Keratinocyte (primary cell): ENCODE data around the gene PTPRT. TPM values are rescaled to one million over a fixed set of nuclear protein-coding genes. Genes with fewer than 3 reads are reported as not detected.

Source experiments
- DNase-seq: peaks from one replicate; pipeline ENCODE4 v3.0.0-alpha.2; 2011; ENCODE audit warnings: low read depth, missing footprints, low spot score
- FAIRE-seq: peaks from 2 replicates; lab custom pipeline; 2011; peaks lifted over from hg19 to GRCh38; lab: Jason Lieb, UNC
- H2AFZ ChIP-seq: 2 replicates; pipeline ENCODE4 v1.6.0; 2012; ENCODE audit warnings: low read length, control low read depth, inconsistent platforms; ENCODE audit not compliant: control insufficient read depth
- H3K27ac ChIP-seq: 2 replicates; pipeline ENCODE4 v1.5.1; 2011; ENCODE audit warnings: low read length; ENCODE audit not compliant: control insufficient read depth, insufficient read depth
- H3K27me3 ChIP-seq: 3 replicates; pipeline ENCODE4 v1.6.0; 2011; ENCODE audit warnings: low read length; ENCODE audit not compliant: control insufficient read depth, insufficient read depth; ENCODE audit errors: extremely low read depth
- H3K36me3 ChIP-seq, 2 experiments: 2 replicates in 1 of 2; 3 replicates in 1 of 2; pipeline ENCODE4 v1.5.1; 2011; ENCODE audit warnings: low read length in 2 of 2, mild to moderate bottlenecking in 1 of 2; ENCODE audit not compliant: control insufficient read depth in 2 of 2, insufficient read depth in 2 of 2; ENCODE audit errors: extremely low read depth in 1 of 2
- H3K4me1 ChIP-seq: 3 replicates; pipeline ENCODE4 v1.5.1; 2011; ENCODE audit warnings: low read length; ENCODE audit not compliant: control insufficient read depth, insufficient read depth; ENCODE audit errors: extremely low read depth
- H3K4me2 ChIP-seq: 3 replicates; pipeline ENCODE4 v1.6.0; 2011; ENCODE audit warnings: low read depth, low read length; ENCODE audit not compliant: control insufficient read depth, insufficient read depth; ENCODE audit errors: extremely low read depth
- H3K4me3 ChIP-seq, 3 experiments: fragments of 200-600 bp in 1 of 3; sonication (generic) in 1 of 3; 2 replicates in 2 of 3; 3 replicates in 1 of 3; pipeline ENCODE4 v1.5.1; 2011 to 2016; ENCODE audit warnings: low read length in 3 of 3, mild to moderate bottlenecking in 3 of 3, control low read depth in 2 of 3, inconsistent platforms in 1 of 3, low read depth in 1 of 3, mixed read lengths in 1 of 3, mixed run types in 1 of 3, moderate library complexity in 1 of 3; ENCODE audit not compliant: control insufficient read depth in 2 of 3, insufficient read depth in 2 of 3; ENCODE audit errors: extremely low read depth in 1 of 3
- H3K79me2 ChIP-seq: 2 replicates; pipeline ENCODE4 v1.6.0; 2012; ENCODE audit warnings: low read length; ENCODE audit not compliant: control insufficient read depth, insufficient read depth
- H3K9ac ChIP-seq: 3 replicates; pipeline ENCODE4 v1.6.0; 2011; ENCODE audit warnings: low read length; ENCODE audit not compliant: control insufficient read depth, insufficient read depth; ENCODE audit errors: extremely low read depth
- H3K9me1 ChIP-seq: 3 replicates; pipeline ENCODE4 v1.6.0; 2011; ENCODE audit warnings: low read length; ENCODE audit not compliant: control insufficient read depth, insufficient read depth; ENCODE audit errors: extremely low read depth
- H3K9me3 ChIP-seq: 2 replicates; pipeline ENCODE4 v1.5.1; 2012; ENCODE audit warnings: low read depth, low read length; ENCODE audit not compliant: control insufficient read depth
- H4K20me1 ChIP-seq: 3 replicates; pipeline ENCODE4 v1.6.0; 2011; ENCODE audit warnings: low read length; ENCODE audit not compliant: control insufficient read depth, insufficient read depth; ENCODE audit errors: extremely low read depth
- CTCF ChIP-seq, 3 experiments: IDR thresholded peaks in 1 of 3; conservative IDR thresholded peaks in 1 of 3; optimal IDR thresholded peaks in 1 of 3; 2 replicates in 2 of 3; 3 replicates in 1 of 3; pipeline versions ENCODE3 to v1.5.1; 2011; ENCODE audit warnings: low read length in 3 of 3, mild to moderate bottlenecking in 3 of 3, moderate library complexity in 2 of 3, control low read depth in 1 of 3, inconsistent platforms in 1 of 3; ENCODE audit not compliant: insufficient read depth in 2 of 3; ENCODE audit errors: extremely low read depth in 1 of 3
- EZH2 ChIP-seq: IDR thresholded peaks from one replicate; pipeline ENCODE4 v1.6.1; 2012; ENCODE audit warnings: inconsistent platforms, mild to moderate bottlenecking, low read length, moderate library complexity
- dilution Hi-C: fragments of 300-500 bp; cut with MboI; formaldehyde crosslinking; loops from one replicate; pipeline ENCODE4 v1.7.0; 2020; ENCODE audit warnings: low sequenced_read_pairs; ENCODE audit not compliant: extremely low pct_ligation_motif_present
- polyA plus RNA-seq, 5 experiments: library from polyadenylated mRNA; depleted of rRNA in 3 of 5; stranded (reverse) in 3 of 5; stranded (forward) in 1 of 5; unstranded in 1 of 5; fragments of >200 nt; gene quantifications; 1 replicate in 1 of 5; 2 replicates in 3 of 5; 3 replicates in 1 of 5; pipeline versions ENCODE4 v1.2.1 to v1.2.3, GENCODE V29; 2011 to 2012; ENCODE audit warnings: missing spikeins in 2 of 5, low read depth in 1 of 5, low replicate concordance in 1 of 5

Gene PTPRT
- polyA plus RNA-seq, 1 donor (not counting 4 experiments of a cell fraction or from before 2014, with no cell fraction given), result not detected

- H2AFZ ChIP-seq, result no peak overlapping the region
- dilution Hi-C loops, result no loop called here
- no peak overlapping the region for H3K9ac ChIP-seq
- no peaks in the 10 kb centered on the region for H3K79me2 ChIP-seq
- FAIRE-seq, result no peak
- no peak overlapping the region for H3K4me2 ChIP-seq
- TF ChIP-seq CTCF (optimal IDR thresholded peaks at IDR 0.05 in 1 of 3, IDR thresholded peaks at IDR 0.05 in 1 of 3, conservative IDR thresholded peaks at IDR 0.05 in 1 of 3; ENCODE audit: extremely low read depth in 1 of 3, insufficient read depth in 2 of 3, low read length in 3 of 3) (no peak), EZH2 (no peak)
- H3K36me3 ChIP-seq, result no peaks in the 10 kb centered on the region
- H4K20me1 ChIP-seq, result no peaks in the 10 kb centered on the region
- no peaks in the 10 kb centered on the region for H3K9me1 ChIP-seq
- H3K9me3 ChIP-seq, result no peaks in the 10 kb centered on the region
- no peak overlapping the region for H3K27ac ChIP-seq
- no peaks in the 10 kb centered on the region for H3K27me3 ChIP-seq
- H3K4me3 ChIP-seq, result no peak overlapping the region
- H3K4me1 ChIP-seq, result no peaks in the 10 kb centered on the region
- DNase-seq, result no peak
Measured at GRCh38 chr20:42430598-42430997, 759.1 kb downstream of the PTPRT start.

DNA sequence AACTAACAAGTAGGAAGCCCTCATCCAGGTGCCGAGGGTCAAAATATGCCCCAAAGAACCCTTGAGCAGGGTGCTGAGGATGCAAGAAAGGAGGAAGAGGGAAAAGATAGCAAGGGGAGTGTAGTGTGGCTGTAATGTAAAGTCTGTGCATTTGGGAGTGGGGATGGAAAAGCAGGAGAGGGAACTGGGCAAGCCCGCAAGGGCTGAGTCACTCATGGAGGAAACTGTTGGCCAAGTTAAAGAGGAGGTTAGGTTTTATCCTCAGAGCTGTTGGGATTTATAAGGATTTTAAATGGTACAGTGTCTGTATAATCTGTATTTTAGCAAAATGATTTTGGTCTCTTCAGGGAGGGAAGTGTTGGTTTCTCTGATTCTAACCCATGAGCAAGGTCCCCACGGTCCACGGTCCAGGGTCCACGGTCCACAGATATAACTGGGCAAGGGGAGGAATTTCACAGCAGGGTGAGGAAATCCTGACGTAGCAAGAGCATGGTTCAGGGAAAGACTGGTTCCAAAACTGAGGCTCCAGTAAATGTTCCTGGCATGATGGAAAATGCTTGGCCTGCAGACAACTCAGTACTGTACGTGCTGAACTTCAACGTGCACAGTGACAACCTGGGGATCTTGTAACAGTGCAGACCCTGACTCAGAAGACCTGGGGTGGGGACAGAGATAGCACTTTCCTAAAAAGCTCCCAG is 759.8 kb downstream of the PTPRT start:
- FAIRE-seq (no peak), DNase-seq (no peak)
- no peak overlapping the region for H3K9ac ChIP-seq
- TF ChIP-seq CTCF (optimal IDR thresholded peaks at IDR 0.05 in 1 of 3, IDR thresholded peaks at IDR 0.05 in 1 of 3, conservative IDR thresholded peaks at IDR 0.05 in 1 of 3; ENCODE audit: extremely low read depth in 1 of 3, insufficient read depth in 2 of 3, low read length in 3 of 3) (no peak), EZH2 (no peak)
- H3K4me3 ChIP-seq, result no peak overlapping the region
- no peaks in the 10 kb centered on the region for H3K36me3 ChIP-seq
- H3K27me3 ChIP-seq, result no peaks in the 10 kb centered on the region
- H3K9me3 ChIP-seq, result no peaks in the 10 kb centered on the region
- H3K27ac ChIP-seq, result no peak overlapping the region
- no peaks in the 10 kb centered on the region for H3K4me1 ChIP-seq
- H3K4me2 ChIP-seq, result no peak overlapping the region
- H4K20me1 ChIP-seq, result no peaks in the 10 kb centered on the region
- H3K9me1 ChIP-seq, result no peaks in the 10 kb centered on the region
- no peak overlapping the region for H2AFZ ChIP-seq
- no peaks in the 10 kb centered on the region for H3K79me2 ChIP-seq
- dilution Hi-C loops, result no loop called here
